ENCODE data around the gene HASPIN.
A peak's percentile ranks its signal among the peaks of the same experiment; 100 is the strongest.

Gene HASPIN

GRCh38 chr17:3723556-3724377 lies at the start of gene HASPIN:
HASPIN (plus strand) TSS chr17:3723903; CDS start chr17:3723936, 33 bp downstream.
- DNase-seq (ENCODE audit: low read depth in 3 of 3), result peak; percentile 86 to 94 (median 90)

GRCh38 chr17:3675886-3676285 lies 47.8 kb upstream of the HASPIN start:
- no peak for DNase-seq (ENCODE audit: low read depth in 3 of 3)

GRCh38 chr17:3678095-3678820 lies 45.4 kb upstream of the HASPIN start:
- no peak for DNase-seq (ENCODE audit: low read depth in 3 of 3)

- DNase-seq (ENCODE audit: low read depth in 3 of 3), result no peak
Observed at GRCh38 chr17:3678821-3679530, 44.7 kb upstream of the HASPIN start.

- no peak for DNase-seq (ENCODE audit: low read depth in 3 of 3)
Observed at GRCh38 chr17:3679531-3680126, 44.1 kb upstream of the HASPIN start.

GRCh38 chr17:3681057-3681456 lies 42.6 kb upstream of the HASPIN start:
- DNase-seq (ENCODE audit: low read depth in 3 of 3), result no peak

- DNase-seq (ENCODE audit: low read depth in 3 of 3), result no peak
Observed at GRCh38 chr17:3681565-3681964, 42.1 kb upstream of the HASPIN start.

- no peak for DNase-seq (ENCODE audit: low read depth in 3 of 3)
Observed at GRCh38 chr17:3682033-3682432, 41.7 kb upstream of the HASPIN start.

- DNase-seq (ENCODE audit: low read depth in 3 of 3), result peak; percentile 33 to 53 (median 45)
Observed at GRCh38 chr17:3683054-3683511, 40.6 kb upstream of the HASPIN start.

GRCh38 chr17:3685174-3685573 lies 38.5 kb upstream of the HASPIN start:
- no peak for DNase-seq (ENCODE audit: low read depth in 3 of 3)

GRCh38 chr17:3688027-3688553 lies 35.6 kb upstream of the HASPIN start:
- no peak for DNase-seq (ENCODE audit: low read depth in 3 of 3)

GRCh38 chr17:3688852-3689261 lies 34.8 kb upstream of the HASPIN start:
- DNase-seq (ENCODE audit: low read depth in 3 of 3), result no peak

- DNase-seq (ENCODE audit: low read depth in 3 of 3), result no peak
Observed at GRCh38 chr17:3689262-3690093, 34.2 kb upstream of the HASPIN start.

- DNase-seq (ENCODE audit: low read depth in 3 of 3), result no peak
Observed at GRCh38 chr17:3690094-3690715, 33.5 kb upstream of the HASPIN start.

- no peak for DNase-seq (ENCODE audit: low read depth in 3 of 3)
Observed at GRCh38 chr17:3691617-3692067, 32.1 kb upstream of the HASPIN start.

- DNase-seq (ENCODE audit: low read depth in 3 of 3), result no peak
Observed at GRCh38 chr17:3692346-3692745, 31.4 kb upstream of the HASPIN start.

- DNase-seq (ENCODE audit: low read depth in 3 of 3), result no peak
Observed at GRCh38 chr17:3693141-3693540, 30.6 kb upstream of the HASPIN start.

GRCh38 chr17:3693829-3694231 lies 29.9 kb upstream of the HASPIN start:
- DNase-seq (ENCODE audit: low read depth in 3 of 3), result peak in 1 of 3 donors; percentile 29

GRCh38 chr17:3695129-3695722 lies 28.5 kb upstream of the HASPIN start:
- DNase-seq (ENCODE audit: low read depth in 3 of 3), result no peak
